ENCODE data around the gene RBCK1. TPM values are rescaled to one million over a fixed set of nuclear protein-coding genes. Genes with fewer than 3 reads are reported as not detected.

Gene RBCK1
- total RNA-seq, 1 donor = 104 TPM

DNA sequence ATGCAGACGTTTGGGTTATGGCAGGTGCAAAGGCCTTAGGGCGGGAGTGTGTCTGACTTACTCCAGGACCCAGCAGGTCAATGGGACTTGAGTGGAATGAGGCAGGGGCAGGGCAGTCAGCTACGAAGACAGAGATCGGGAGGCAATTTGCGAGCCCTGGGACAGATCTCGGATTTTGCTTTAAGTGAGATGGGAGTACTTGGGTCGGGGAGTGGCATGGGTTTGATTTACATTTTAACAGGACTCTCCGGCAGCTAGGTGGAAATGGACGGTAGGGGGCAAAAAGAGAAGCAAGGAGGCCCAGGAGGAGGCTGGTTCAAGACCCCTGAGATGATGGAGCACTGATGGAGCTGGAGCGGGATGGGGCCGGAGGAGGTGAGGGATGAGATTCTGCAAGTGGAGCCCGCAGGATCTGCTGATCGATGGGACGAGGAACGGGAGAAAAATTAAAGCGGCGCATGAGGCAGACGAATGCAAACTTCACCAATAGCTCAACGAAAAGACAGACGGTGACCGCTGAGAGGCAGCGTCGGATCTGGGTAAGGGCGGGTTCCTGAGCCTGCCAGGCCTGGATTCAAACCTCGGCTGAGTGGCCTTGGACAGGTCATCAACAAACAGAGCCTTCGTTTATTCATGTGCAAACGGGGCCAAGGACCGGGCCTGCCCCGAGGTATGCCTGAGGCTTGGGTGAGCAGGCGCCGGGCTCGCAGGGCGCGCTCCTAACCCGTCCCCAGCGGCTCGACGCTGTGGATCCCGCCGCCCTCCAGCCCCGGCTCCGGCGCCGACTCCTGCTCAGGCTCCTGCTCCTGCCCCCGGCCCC is 756 bp upstream of the RBCK1 start:
- H3K4me3 ChIP-seq (ENCODE audit: insufficient read depth, low read length) = peak overlapping the region; percentile 76
- peaks cover 20% of the 10 kb centered on the region for H4K20me1 ChIP-seq (ENCODE audit: insufficient read depth, low read length)
- H3K27ac ChIP-seq (ENCODE audit: low read depth, low read length) = peak overlapping the region; percentile 37
- H3K27me3 ChIP-seq (ENCODE audit: insufficient read depth, low read length) = no peaks in the 10 kb centered on the region
- H3K79me2 ChIP-seq (ENCODE audit: insufficient read depth, low read length) = peaks cover 40% of the 10 kb centered on the region
- peak overlapping the region; percentile 99 for H2AFZ ChIP-seq (ENCODE audit: low read length)
- TF ChIP-seq CTCF (IDR thresholded peaks at IDR 0.05; ENCODE audit: extremely low read depth, low read depth, low read length) = peak; percentile 37
- H3K9me3 ChIP-seq (ENCODE audit: low read depth, low read length) = no peaks in the 10 kb centered on the region
- DNase-seq (ENCODE audit: insufficient read length, low spot score, missing footprints) = peak; percentile 98
- H3K4me2 ChIP-seq (ENCODE audit: insufficient read depth, low read length) = peak overlapping the region; percentile 96
- H3K36me3 ChIP-seq (ENCODE audit: insufficient read depth, low read length) = peaks cover 23% of the 10 kb centered on the region
- peaks cover 19% of the 10 kb centered on the region for H3K4me1 ChIP-seq (ENCODE audit: insufficient read depth, low read length)

DNA sequence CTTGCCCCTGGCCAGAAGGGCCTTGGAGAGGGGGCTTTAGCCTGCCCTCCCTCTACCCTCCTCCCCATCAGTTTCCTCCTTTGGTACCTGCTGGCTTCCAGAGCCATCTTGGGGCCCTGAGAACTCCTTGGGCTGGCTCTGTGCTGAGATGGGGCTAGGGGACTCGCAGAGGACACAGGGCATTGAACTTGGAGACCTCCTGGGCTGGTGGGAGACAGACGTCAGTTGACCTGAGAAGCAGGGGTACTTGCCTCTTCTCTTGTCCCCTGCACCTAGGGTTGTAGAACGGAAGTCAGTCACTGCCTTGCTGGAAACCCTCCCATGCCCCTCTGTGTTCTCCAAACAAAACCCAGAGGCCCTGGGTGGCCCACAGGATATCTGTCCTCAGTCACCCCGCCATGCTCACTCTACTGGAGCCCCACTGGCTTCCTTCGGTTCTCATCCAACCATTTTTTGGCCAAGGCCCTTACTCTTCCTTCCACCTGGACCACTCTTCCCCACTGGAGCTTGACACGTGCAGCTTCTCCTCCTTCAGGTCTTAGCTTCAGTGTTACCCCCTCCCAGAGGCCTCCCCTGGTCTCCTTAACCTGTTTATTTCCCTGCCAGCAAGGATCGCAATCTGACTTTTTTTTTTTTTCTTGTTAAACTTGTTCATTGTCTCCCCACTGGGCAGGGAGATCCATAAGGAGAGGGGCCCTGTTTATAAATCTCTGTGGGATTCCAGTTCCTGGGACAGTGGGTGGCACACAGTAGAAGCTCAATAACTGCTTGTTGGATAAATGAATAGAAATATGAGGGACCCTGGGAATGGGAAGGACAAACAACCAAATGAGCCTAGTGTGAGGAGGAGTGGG is 971 bp downstream of the RBCK1 start:
- DNase-seq (ENCODE audit: insufficient read length, low spot score, missing footprints) = peak; percentile 85

DNA sequence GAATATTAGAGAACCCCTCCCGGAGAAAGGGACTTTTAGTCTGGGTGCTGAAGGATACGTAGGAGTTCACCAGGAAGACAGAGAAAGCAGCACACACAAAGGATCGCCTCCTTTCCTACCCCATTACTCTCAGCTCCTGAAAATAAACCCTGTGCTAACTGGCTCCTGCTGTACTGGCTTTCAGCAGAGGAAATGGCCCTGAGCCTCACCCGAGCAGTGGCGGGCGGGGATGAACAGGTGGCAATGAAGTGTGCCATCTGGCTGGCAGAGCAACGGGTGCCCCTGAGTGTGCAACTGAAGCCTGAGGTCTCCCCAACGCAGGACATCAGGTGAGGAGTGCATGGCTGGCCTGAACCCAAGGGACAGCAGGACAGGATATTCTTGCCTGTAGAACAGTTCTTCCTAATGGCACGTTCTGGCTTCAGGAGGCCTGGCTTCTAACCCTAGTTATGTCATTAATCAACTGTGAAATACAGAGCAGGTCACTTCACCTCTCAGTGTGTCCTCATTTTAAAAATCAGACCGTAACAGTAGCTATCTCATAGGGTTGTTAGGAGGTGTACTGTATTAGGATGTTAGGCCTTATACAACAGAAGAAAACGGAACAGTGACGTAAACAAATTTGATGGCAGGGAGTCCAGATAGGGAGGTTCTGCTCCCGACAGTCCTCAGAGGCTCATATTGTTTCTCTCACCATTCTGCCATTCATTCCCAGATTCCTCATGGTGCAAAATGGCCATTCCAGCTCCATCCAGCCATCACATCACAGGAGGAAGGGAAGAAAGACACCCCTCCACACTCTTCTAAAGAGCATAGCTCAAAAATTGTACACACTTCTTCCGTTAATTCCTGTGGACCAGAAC is 1.8 kb downstream of the RBCK1 start:
- no peaks in the 10 kb centered on the region for H3K9me3 ChIP-seq (ENCODE audit: low read depth, low read length)
- no peak overlapping the region for H2AFZ ChIP-seq (ENCODE audit: low read length)
- no peak for TF ChIP-seq CTCF (IDR thresholded peaks at IDR 0.05; ENCODE audit: extremely low read depth, low read depth, low read length)
- no peaks in the 10 kb centered on the region for H3K27me3 ChIP-seq (ENCODE audit: insufficient read depth, low read length)
- H3K4me1 ChIP-seq (ENCODE audit: insufficient read depth, low read length) = peaks cover 19% of the 10 kb centered on the region
- peak overlapping the region; percentile 95 for H3K4me2 ChIP-seq (ENCODE audit: insufficient read depth, low read length)
- peaks cover 62% of the 10 kb centered on the region for H3K79me2 ChIP-seq (ENCODE audit: insufficient read depth, low read length)
- H4K20me1 ChIP-seq (ENCODE audit: insufficient read depth, low read length) = peaks cover 20% of the 10 kb centered on the region
- no peak overlapping the region for H3K4me3 ChIP-seq (ENCODE audit: insufficient read depth, low read length)
- H3K36me3 ChIP-seq (ENCODE audit: insufficient read depth, low read length) = peaks cover 23% of the 10 kb centered on the region
- peak; percentile 45 for DNase-seq (ENCODE audit: insufficient read length, low spot score, missing footprints)
- H3K27ac ChIP-seq (ENCODE audit: low read depth, low read length) = no peak overlapping the region

More for the DNA sequence above, 971 bp downstream of the RBCK1 start:
- H3K9me3 ChIP-seq (ENCODE audit: low read depth, low read length) = no peaks in the 10 kb centered on the region
- H3K27ac ChIP-seq (ENCODE audit: low read depth, low read length) = peak overlapping the region; percentile 86
- H3K36me3 ChIP-seq (ENCODE audit: insufficient read depth, low read length) = peaks cover 23% of the 10 kb centered on the region
- H3K4me1 ChIP-seq (ENCODE audit: insufficient read depth, low read length) = peaks cover 19% of the 10 kb centered on the region
- peak overlapping the region; percentile 88 for H2AFZ ChIP-seq (ENCODE audit: low read length)
- H3K79me2 ChIP-seq (ENCODE audit: insufficient read depth, low read length) = peaks cover 56% of the 10 kb centered on the region
- peak overlapping the region; percentile 95 for H3K4me2 ChIP-seq (ENCODE audit: insufficient read depth, low read length)
- TF ChIP-seq CTCF (IDR thresholded peaks at IDR 0.05; ENCODE audit: extremely low read depth, low read depth, low read length) = no peak
- peaks cover 20% of the 10 kb centered on the region for H4K20me1 ChIP-seq (ENCODE audit: insufficient read depth, low read length)
- no peaks in the 10 kb centered on the region for H3K27me3 ChIP-seq (ENCODE audit: insufficient read depth, low read length)
- H3K4me3 ChIP-seq (ENCODE audit: insufficient read depth, low read length) = peak overlapping the region; percentile 95
